CD1c-positive myeloid dendritic cell (primary cell): Measurements from ENCODE around the gene CD72.
"Not testable (repeated sequence)": the region's sequence is repeated elsewhere in the genome, so short reads cannot be mapped to it uniquely, and the experiment has no call there.

Experiments used
- DNase-seq: peaks from one replicate; pipeline ENCODE4 v3.0.0-alpha.2; 2016; ENCODE audit errors: extremely low spot score

Gene CD72

GRCh38 chr9:35616681-35617459, 1.3 kb downstream of the CD72 start:
- DNase-seq, result peak; percentile 68

GRCh38 chr9:35615981-35616680, 2.1 kb downstream of the CD72 start:
- no peak for DNase-seq

GRCh38 chr9:35612843-35613242, 5.4 kb downstream of the CD72 start:
- no peak for DNase-seq

- DNase-seq, result not testable (repeated sequence)
Measured at GRCh38 chr9:35612066-35612465, 6.1 kb downstream of the CD72 start.

- DNase-seq, result peak; percentile 59
Measured at GRCh38 chr9:35611230-35611797, 6.9 kb downstream of the CD72 start.

GRCh38 chr9:35609820-35610163, 8.4 kb downstream of the CD72 start:
- DNase-seq, result no peak

GRCh38 chr9:35609001-35609819, 9.0 kb downstream of the CD72 start:
- DNase-seq, result no peak

GRCh38 chr9:35608221-35608620, 10.0 kb downstream of the CD72 start:
- DNase-seq, result no peak

- DNase-seq, result no peak
Measured at GRCh38 chr9:35606726-35607125, 11.5 kb downstream of the CD72 start.

- no peak for DNase-seq
Measured at GRCh38 chr9:35606138-35606504, 12.1 kb downstream of the CD72 start.

GRCh38 chr9:35605351-35606137, 12.7 kb downstream of the CD72 start:
- DNase-seq, result peak; percentile 24

GRCh38 chr9:35604578-35605350, 13.4 kb downstream of the CD72 start, which contains the start of gene TESK1:
TSS of gene TESK1 (plus strand) at chr9:35605262. CDS start at chr9:35605620, 358 bp downstream.
- DNase-seq, result peak; percentile 73

- DNase-seq, result peak; percentile 100
Measured at GRCh38 chr9:35603986-35604577, 14.1 kb downstream of the CD72 start.

GRCh38 chr9:35603506-35603985, 14.7 kb downstream of the CD72 start:
- peak; percentile 58 for DNase-seq

- peak; percentile 44 for DNase-seq
Measured at GRCh38 chr9:35599763-35600604, 18.2 kb downstream of the CD72 start.

- DNase-seq, result no peak
Measured at GRCh38 chr9:35598866-35599590, 19.2 kb downstream of the CD72 start.

- not testable (repeated sequence) for DNase-seq
Measured at GRCh38 chr9:35596907-35597306, 21.3 kb downstream of the CD72 start.

- no peak for DNase-seq
Measured at GRCh38 chr9:35594471-35594870, 23.7 kb downstream of the CD72 start.
